B cell (primary cell): ENCODE measurements around the gene GLT1D1.

Experiments
- CTCF ChIP-seq: fragments of 200-600 bp; IDR thresholded peaks from one replicate; pipeline ENCODE4 v1.8.0; 2022; ENCODE audit warnings: antibody characterized with exemption, mild to moderate bottlenecking
- EZH2 ChIP-seq: IDR thresholded peaks from 2 replicates; pipeline ENCODE4 v1.6.1; 2012; ENCODE audit warnings: borderline replicate concordance, low read depth, mild to moderate bottlenecking, moderate library complexity, low read length; ENCODE audit not compliant: insufficient read depth, poor library complexity, severe bottlenecking

GRCh38 chr12:128852885-128853599, at the start of gene GLT1D1:
- TF ChIP-seq CTCF = no peak
- TF ChIP-seq EZH2 = no peak
